Sigmoid colon (tissue), 7 donors: Measurements from ENCODE around the gene LGALS14. TPM values are rescaled to one million over a fixed set of nuclear protein-coding genes. Genes with fewer than 3 reads are reported as not detected.

Experiments
- DNase-seq: peaks from one replicate; pipeline ENCODE4 v3.0.0-alpha.2; 2019
- H3K27ac ChIP-seq, 4 donors: fragments of 200-600 bp; sonication (generic); one replicate each; pipeline ENCODE4 v1.5.1; 2016 to 2019; ENCODE audit warnings: mild to moderate bottlenecking in 1 of 4
- H3K27me3 ChIP-seq, 3 donors: fragments of 200-600 bp; sonication (generic); one replicate each; pipeline ENCODE4 v1.5.1; 2019; ENCODE audit warnings: mild to moderate bottlenecking in 1 of 3
- H3K36me3 ChIP-seq, 4 donors: fragments of 200-600 bp; sonication (generic); one replicate each; pipeline ENCODE4 v1.5.1; 2016 to 2019
- H3K4me1 ChIP-seq, 4 donors: fragments of 200-600 bp; sonication (generic); one replicate each; pipeline ENCODE4 v1.5.1; 2017 to 2019
- H3K4me3 ChIP-seq, 4 donors: fragments of 200-600 bp; sonication (generic); one replicate each; pipeline ENCODE4 v1.5.1; 2017 to 2019; ENCODE audit warnings: mild to moderate bottlenecking in 2 of 4, moderate library complexity in 1 of 4
- H3K9me3 ChIP-seq, 4 donors: fragments of 200-600 bp in 3 of 4; sonication (generic) in 3 of 4; one replicate each; pipeline versions ENCODE4 v1.5.1 to v1.6.1; 2013 to 2019
- EP300 ChIP-seq, 4 donors: sonication (generic); formaldehyde crosslinking; IDR thresholded peaks; one replicate each; pipeline ENCODE4 v1.6.1; 2017; ENCODE audit warnings: antibody characterized with exemption in 4 of 4
- POLR2A ChIP-seq, 2 donors: fragments of 450-650 bp; IDR thresholded peaks; one replicate each; pipeline ENCODE4 v1.6.1; 2016; ENCODE audit warnings: antibody characterized with exemption in 2 of 2, mild to moderate bottlenecking in 2 of 2, moderate library complexity in 2 of 2
- POLR2AphosphoS5 ChIP-seq, 4 donors: sonication (generic); formaldehyde crosslinking; IDR thresholded peaks; one replicate each; pipeline ENCODE4 v1.6.1; 2017; ENCODE audit warnings: antibody characterized with exemption in 4 of 4
- WGBS, 2 donors: extraction: QIAGEN DNeasy Blood & Tissue Kit; methylation state at CpG; one replicate each; pipeline ENCODE4 v1.1.7; 2013; 5-methylcytosine and 5-hydroxymethylcytosine counted together
- intact Hi-C: fragments of 100-400 bp; cut with DNase I; formaldehyde crosslinking; loops from one replicate; pipeline ENCODE4 v1.15.1; 2023
- polyA plus RNA-seq, 3 donors: library from polyadenylated mRNA; stranded (reverse); fragments of 200-250 nt; gene quantifications; one replicate each; pipeline ENCODE4 v1.2.3, GENCODE V29; 2013
- total RNA-seq, 4 donors: library from RNA; depleted of rRNA; stranded (reverse); fragments of >200 nt; gene quantifications; one replicate each; pipeline ENCODE4 v1.1.0, GENCODE V29; 2016
- TF ChIP-seq, protein P1 (sequence below), 4 experiments: fragments of 450-650 bp in 3 of 4; fragments of 200-600 bp in 1 of 4; IDR thresholded peaks; one replicate each; pipeline ENCODE4 v1.5.1; 2016 to 2019; ENCODE audit warnings: antibody characterized with exemption in 4 of 4, mild to moderate bottlenecking in 3 of 4, moderate library complexity in 2 of 4
- donor health status: healthy with polysubstance abuse.
- donor health status: Bipolar disorder and iron deficiency.
- donor health status: healthy.

The LGALS14 gene
- total and polyA plus RNA-seq, 7 donors: not detected

DNA sequence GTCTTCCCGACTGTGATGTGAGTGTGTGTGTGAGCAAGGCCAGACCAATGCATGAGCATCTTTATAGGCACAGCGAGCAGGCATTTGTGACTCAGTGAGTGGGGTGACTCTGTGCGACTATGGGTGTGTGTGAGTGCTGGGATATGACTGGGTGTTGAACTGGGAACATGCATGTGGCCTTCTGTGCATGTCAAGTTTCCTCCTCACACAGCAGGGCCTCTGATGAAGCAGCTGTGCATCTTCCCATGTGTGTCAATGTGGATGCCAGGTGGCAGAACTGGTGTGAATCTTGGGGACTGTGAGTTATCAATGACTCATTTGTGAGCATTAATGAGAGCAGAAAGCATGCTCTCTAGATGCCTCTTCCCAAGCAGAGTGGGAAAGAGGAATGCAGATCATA lies 12.1 kb upstream of the LGALS14 start:
- 81 to 86% methylated on average over 3 of the region's 3 CpGs for WGBS, 2 donors
- Histone ChIP-seq H3K4me3 (no peak overlapping the region), H3K4me1 (no peaks in the 10 kb centered on the region), H3K9me3 (peaks cover 0 to 2% (median 0%) of the 10 kb centered on the region in 4 donors), H3K27ac (no peak overlapping the region), H3K36me3 (no peaks in the 10 kb centered on the region), H3K27me3 (no peaks in the 10 kb centered on the region)
- TF ChIP-seq POLR2A (IDR thresholded peaks at IDR 0.05) (no peak), POLR2AphosphoS5 (IDR thresholded peaks at IDR 0.05) (no peak), EP300 (IDR thresholded peaks at IDR 0.05) (no peak)
- TF ChIP-seq, protein P1, sequence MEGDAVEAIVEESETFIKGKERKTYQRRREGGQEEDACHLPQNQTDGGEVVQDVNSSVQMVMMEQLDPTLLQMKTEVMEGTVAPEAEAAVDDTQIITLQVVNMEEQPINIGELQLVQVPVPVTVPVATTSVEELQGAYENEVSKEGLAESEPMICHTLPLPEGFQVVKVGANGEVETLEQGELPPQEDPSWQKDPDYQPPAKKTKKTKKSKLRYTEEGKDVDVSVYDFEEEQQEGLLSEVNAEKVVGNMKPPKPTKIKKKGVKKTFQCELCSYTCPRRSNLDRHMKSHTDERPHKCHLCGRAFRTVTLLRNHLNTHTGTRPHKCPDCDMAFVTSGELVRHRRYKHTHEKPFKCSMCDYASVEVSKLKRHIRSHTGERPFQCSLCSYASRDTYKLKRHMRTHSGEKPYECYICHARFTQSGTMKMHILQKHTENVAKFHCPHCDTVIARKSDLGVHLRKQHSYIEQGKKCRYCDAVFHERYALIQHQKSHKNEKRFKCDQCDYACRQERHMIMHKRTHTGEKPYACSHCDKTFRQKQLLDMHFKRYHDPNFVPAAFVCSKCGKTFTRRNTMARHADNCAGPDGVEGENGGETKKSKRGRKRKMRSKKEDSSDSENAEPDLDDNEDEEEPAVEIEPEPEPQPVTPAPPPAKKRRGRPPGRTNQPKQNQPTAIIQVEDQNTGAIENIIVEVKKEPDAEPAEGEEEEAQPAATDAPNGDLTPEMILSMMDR (IDR thresholded peaks at IDR 0.05): no peak
- DNase-seq: no peak
- intact Hi-C loops: no loop called here

DNA sequence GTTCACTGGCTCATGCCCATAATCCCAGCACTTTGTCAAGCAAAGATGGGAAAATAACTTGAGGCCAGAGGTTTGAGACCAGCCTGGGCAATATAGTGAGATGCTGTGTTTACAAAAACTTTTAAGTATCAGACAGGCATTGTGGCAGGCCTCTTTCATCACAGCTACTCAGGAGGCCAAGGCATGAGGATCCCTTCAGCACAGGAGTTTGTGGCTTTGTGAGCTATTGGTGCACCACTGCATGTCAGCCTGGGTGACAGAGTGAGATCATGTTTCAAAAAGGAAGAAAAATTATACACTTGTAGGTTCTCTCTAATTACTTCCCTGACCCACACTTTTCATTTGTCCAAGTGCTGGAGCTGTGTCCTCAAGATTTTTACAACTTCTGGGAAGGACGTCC lies 11.5 kb upstream of the LGALS14 start:
- peaks cover 0 to 2% (median 0%) of the 10 kb centered on the region in 4 donors for H3K9me3 ChIP-seq
- intact Hi-C loops: no loop called here
- no peaks in the 10 kb centered on the region for H3K27me3 ChIP-seq
- H3K36me3 ChIP-seq: no peaks in the 10 kb centered on the region
- H3K27ac ChIP-seq: no peak overlapping the region
- no peak overlapping the region for H3K4me3 ChIP-seq
- no peak for TF ChIP-seq POLR2AphosphoS5 (IDR thresholded peaks at IDR 0.05)
- TF ChIP-seq POLR2A (IDR thresholded peaks at IDR 0.05): no peak
- TF ChIP-seq, protein P1 (IDR thresholded peaks at IDR 0.05): no peak
- H3K4me1 ChIP-seq: no peaks in the 10 kb centered on the region
- WGBS, 2 donors: 70 to 71% methylated on average over 1 of the region's 1 CpG
- no peak for DNase-seq

DNA sequence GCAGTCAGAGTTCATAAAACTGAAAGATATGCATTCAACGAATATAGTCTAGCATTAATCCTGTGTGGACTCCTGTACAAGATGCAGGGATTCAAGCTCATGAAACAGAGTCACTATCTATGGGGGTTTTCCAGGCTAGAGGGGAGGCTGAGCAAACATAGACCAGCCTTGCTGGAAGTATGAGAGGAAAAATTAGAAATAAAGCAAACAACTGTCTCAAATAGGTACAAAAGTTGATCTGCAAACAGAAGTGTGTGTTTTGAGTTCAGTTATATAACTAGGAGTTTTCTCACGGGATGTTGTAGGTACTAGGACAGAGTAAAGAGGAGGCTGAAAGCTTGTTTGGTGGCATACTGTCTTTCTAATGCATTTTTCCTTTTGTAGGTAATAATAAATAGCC lies 8.5 kb upstream of the LGALS14 start:
- intact Hi-C loops: no loop called here
- Histone ChIP-seq H3K9me3 (no peaks in the 10 kb centered on the region), H3K27me3 (peaks cover 0 to 10% (median 0%) of the 10 kb centered on the region in 3 donors), H3K4me3 (no peak overlapping the region), H3K27ac (no peak overlapping the region), H3K4me1 (no peaks in the 10 kb centered on the region), H3K36me3 (no peaks in the 10 kb centered on the region)
- WGBS, 2 donors: 27 to 67% methylated on average over 2 of the region's 2 CpGs
- TF ChIP-seq EP300 (IDR thresholded peaks at IDR 0.05) (no peak), POLR2A (IDR thresholded peaks at IDR 0.05) (no peak), POLR2AphosphoS5 (IDR thresholded peaks at IDR 0.05) (no peak)
- TF ChIP-seq, protein P1 (IDR thresholded peaks at IDR 0.05): no peak
- no peak for DNase-seq

DNA sequence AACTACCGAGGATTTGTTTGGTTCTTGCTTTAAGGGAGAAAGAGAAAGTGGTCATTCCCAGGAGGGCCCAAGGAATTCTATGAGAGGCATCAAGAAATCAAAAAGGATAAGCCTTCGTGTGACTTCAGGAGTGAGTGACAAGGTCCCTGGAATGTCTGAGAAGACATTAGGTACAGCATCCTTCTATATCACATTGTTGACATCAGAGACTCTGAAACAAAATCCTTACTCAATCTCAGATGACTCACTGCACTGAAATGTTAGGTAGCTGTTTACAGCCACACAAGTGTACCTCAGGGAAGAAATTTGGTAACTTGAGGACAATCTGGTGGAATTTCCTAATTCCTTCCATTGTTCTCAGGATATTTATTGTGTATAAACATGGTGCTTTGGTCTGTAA lies 7.9 kb upstream of the LGALS14 start:
- intact Hi-C loops: no loop called here

More for the DNA sequence above, 7.9 kb upstream of the LGALS14 start:
- TF ChIP-seq, protein P1 (IDR thresholded peaks at IDR 0.05): no peak
- TF ChIP-seq POLR2AphosphoS5 (IDR thresholded peaks at IDR 0.05) (no peak), EP300 (IDR thresholded peaks at IDR 0.05) (no peak), POLR2A (IDR thresholded peaks at IDR 0.05) (no peak)
- Histone ChIP-seq H3K36me3 (no peaks in the 10 kb centered on the region), H3K9me3 (no peaks in the 10 kb centered on the region), H3K4me3 (no peak overlapping the region), H3K4me1 (no peaks in the 10 kb centered on the region), H3K27me3 (peaks cover 0 to 10% (median 0%) of the 10 kb centered on the region in 3 donors), H3K27ac (no peak overlapping the region)
- DNase-seq: no peak
- 68 to 71% methylated on average over 2 of the region's 2 CpGs for WGBS, 2 donors
